DMS 273 (cell line): ENCODE results near the gene PNP.
A peak's percentile ranks its signal among the peaks of the same experiment; 100 is the strongest.
"Not testable (repeated sequence)": the region's sequence is repeated elsewhere in the genome, so short reads cannot be mapped to it uniquely, and the experiment has no call there.

Source experiments
- DNase-seq: peaks from one replicate; lab custom pipeline; 2025; ENCODE audit not compliant: unreplicated experiment; lab: John Stamatoyannopoulos, UW

Gene PNP

DNA sequence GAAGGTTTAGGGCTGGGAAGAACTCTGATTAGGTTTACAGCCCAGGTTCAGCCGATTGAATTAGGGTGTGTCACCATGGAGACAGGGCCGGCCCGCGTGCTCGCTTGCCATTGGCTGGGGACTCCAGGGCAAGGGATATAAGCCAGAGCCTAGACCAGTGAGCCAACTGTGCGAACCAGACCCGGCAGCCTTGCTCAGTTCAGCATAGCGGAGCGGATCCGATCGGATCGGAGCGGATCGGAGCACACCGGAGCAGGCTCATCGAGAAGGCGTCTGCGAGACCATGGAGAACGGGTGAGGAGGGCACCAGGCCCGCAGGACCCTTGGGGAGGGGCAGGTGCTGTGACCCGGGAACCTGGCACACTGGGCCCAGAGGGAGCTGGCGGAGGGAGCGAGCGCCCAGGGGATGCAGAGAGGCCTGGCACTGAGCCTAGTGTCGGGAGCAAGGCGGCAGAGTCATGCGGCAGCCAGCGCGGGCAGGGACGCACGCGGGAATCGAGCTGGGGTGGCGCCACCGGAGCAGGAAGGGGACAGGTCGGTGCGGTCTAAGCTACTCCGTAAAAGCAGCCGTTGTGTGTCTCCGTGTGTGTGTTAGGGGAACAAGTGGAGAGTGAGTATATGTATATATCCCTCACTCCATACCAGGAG, at the start of gene PNP:
Gene PNP (plus strand): TSS at position 165 of the 648 bp plus-strand sequence. CDS start 119 bp downstream, at position 284.
- DNase-seq: peak; percentile 97

- DNase-seq: no peak
Observed at GRCh38 chr14:20419419-20419818, 49.8 kb upstream of the PNP start.

- DNase-seq: no peak
Observed at GRCh38 chr14:20421267-20421666, 47.9 kb upstream of the PNP start.

DNA sequence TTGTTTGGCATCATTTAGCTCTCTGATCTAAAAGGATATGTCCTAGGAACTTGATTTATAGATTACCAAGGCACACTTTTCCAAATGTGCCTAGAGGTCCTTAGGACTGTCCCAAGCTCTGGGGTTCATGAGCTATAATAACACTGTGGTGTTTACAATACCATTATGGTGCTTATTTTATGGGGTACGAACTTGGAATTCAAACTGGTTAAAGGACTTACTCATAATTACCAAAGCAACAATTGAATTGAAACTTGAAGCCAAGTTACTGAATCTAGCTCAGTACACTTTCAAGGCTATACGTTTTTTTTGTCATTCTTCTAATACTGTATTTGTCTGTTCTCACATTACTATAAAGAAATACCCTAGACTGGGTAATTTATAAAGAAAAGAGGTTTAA, 46.3 kb upstream of the PNP start:
- DNase-seq: no peak

DNA sequence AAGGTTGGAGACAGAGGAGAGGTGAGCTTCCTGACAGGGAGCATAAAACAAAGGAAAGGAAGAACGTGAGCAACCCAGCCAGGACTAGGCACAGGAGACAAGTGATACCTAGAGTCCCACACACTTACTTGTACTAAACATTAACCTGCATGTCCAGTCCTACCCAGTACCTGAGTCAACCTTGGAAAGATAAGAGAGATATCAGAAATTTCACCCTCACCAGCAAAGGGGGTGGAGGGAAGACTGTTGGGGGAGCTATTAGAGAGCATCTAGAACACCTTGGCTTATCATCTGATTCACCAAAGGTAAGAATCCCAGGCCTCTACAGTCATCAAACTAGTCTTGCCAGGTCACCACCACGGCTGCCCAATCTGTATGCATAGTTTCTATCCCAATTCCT, 44.4 kb upstream of the PNP start:
- no peak for DNase-seq

GRCh38 chr14:20427231-20428009, 41.8 kb upstream of the PNP start:
- no peak for DNase-seq

- no peak for DNase-seq
Observed at GRCh38 chr14:20428010-20428365, 41.2 kb upstream of the PNP start.

DNA sequence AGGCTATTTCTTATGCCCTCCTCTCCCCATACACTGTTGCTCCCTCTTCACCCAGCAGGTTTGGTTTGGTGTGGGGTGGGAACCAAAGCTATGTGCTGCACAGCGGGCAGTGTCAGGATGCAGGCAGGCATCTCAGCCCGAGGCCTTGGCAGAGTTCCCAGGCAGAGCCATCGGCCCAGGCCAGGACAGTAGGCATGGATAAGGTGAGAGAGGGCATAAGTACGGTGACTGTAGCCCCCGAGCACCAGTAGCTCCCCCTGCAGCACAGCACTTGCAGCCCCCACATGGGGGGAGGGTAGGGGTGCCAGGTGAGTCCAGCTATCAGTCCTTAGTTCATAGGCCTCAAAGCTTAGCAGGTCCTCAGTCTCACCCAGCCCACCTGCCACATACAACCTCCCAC, 40.4 kb upstream of the PNP start:
- DNase-seq: no peak

DNA sequence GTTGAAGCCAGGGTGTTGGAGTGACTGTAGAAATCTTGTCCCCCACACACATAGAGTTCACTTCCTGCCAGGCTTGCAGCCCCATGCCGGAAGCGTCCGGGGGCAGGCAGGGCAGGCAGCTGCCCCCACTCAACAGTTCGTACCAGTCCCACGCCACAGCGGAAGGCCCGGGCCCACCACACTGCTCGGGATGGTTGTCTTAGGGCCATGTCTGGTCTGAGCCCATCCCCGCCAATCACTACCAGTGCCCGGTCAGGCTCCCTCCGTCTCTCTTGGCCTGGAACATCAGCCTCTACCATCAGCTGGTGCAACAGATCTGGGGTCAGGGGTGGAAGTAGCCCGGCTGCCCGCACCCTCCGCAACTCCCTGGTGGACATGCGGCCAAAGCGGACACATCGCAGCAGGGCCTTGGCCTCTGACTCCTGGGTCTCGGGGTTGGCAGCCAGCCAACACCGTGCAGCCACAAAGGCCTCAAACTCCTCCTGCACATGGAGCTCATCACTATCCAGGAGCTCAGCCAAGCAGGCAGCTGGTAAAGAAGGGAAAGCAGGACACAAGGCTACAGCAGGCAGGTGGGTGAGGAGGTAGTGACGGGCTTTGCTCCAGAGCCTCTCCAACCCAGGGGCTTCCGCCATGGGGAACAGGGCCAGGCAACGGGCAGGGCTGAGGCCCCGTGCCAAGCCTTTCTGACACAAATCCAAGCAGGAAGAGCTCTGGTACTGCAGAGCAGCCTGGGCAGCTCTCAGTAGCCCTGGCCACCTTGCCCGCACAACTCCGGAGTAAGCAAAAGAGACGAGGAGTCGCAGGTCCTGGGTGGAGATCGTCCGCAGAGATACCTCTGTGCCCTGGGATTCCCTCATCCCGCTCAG, 39.2 kb upstream of the PNP start:
- DNase-seq: peak; percentile 51

DNA sequence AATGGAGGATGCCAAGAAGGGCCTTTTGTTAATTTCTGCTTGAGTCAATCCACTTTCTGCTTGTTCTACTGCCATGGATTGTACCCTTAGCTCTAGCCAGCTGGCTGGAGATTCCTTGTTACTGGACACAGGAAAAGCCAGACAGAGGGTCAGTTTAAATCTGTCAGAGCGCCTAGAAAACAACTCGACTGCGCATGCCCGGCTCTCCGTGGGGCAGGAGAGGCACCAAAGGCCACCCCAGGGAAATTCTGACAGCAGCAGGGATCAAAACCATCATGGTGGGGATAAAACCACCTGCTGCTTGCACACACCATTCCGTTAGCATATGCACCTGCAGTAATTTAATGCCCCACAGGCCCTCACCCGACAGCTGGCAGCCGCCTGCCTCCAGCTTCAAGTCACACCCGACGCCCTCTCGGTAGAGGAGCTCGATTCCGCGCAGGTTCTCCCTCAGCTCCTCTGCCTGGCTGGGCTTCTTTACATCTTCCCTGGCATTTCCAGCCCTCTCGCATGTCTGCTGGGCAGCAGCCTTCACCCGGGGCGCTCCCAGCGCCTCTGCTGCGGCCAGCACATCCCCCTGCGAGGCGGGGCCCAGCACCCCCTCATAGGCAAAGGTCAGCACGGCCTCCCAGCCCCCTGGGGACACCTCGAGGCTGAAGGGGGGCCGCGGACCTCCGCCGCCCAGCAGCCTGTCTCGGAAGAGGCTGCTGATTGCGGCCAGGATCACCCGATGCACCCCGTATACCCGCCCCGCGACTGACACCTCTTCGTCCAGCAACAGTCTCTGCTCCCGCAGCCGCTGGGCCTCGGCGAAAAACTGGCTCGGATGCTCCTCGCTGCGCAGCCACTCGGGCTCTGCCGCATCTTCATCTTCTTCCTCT, 34.3 kb upstream of the PNP start:
- DNase-seq: peak; percentile 59

DNA sequence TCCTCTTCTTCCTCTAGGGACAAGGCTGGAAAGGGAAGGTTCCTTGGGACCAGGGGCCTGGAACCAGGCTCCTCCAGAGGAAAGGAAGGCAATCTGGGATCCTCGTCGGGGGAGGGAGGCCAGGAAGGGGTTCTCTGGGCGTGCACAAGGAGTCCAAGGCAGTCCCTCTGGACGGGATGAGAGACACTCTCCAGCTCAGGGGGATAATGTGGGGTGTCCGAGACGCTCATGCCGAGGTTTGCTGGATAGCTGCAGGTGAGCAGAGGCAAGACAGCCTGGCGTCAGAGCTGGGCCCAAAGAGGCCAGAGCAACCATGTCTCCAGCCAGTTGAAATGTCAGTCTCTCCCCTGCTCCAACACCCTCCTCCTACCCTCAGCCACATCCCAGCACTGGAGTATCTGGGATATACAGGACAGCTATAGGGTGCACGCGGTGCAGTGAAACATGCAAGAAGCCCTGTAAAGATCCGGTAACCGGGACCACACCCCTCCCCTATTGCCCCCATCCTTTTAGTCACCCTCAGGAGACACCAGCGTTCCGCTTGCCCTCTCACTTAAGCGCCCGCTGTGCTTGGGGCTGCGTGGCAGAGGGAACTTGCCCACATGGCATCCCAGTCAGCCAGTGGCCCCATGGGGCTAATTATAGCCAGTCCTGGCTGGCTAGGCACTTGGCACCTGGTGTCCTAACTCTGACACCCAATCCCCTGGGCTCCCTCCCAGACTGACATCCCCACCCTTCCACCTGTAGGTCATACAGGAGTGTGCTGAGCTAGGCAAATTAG, 33.4 kb upstream of the PNP start, which contains the start of gene KLHL33:
Gene KLHL33 (minus strand): TSS at position 585 of the 781 bp plus-strand sequence. CDS start 355 bp downstream, at position 230.
- no peak for DNase-seq

GRCh38 chr14:20436363-20436755, 32.8 kb upstream of the PNP start:
- DNase-seq: no peak

DNA sequence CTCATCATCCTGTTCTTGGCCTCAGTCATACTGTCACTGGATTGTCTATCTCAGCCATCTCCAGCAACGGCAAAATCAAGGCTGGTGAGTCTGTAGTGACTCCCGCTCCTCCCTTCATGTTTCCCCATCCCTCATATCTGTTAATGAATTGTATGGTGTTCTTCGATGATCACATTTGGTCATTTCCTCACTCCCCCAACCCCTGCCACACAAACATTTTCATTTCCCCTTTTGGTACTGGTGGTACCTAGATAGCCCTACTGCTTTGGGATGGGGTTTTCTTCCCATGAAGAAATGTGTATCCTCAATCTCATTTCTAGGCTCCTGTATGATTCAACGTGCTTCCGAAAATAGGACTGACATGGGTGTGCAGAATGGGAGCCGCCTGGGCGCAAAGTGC, 30.5 kb upstream of the PNP start:
- DNase-seq: no peak

- no peak for DNase-seq
Observed at GRCh38 chr14:20440465-20440864, 28.7 kb upstream of the PNP start.

DNA sequence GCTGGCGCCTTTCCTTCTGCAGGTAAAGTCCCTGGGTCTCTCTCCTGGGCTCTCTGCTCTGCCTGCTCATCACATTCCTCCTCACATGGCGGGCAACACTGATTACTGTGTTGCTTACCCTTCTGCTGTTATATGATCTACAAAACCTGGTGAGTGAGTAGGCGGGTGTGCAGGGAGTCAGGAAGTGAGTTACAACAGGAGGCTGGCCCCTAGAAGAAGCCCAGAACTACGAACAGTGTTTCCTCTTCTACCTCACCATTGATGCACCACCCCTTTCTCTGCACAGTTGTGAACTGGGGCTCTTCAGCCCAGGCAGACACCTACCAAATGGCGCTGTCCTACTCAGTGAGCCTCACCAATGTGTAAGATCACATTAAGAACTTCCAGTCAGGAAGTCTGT, 28.3 kb upstream of the PNP start:
- no peak for DNase-seq

DNA sequence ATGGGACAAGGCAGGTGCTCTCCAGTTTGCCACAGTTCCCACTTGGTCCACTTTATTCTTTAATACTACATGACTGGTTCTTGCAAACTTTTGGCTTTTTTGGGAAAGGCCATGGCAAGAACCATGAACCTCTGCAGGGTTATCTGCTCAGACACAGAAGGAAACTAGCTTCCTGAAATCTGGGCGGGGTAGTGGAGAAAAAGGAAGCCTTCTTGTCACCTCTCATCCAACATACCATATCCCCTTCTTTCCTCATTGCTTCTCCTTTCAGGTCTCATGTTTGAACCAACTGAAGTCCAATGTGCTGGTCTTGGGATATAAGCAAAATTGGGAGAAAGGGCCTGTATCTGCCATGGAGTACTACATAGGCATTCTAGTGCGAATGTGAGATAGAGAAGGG, 27.7 kb upstream of the PNP start:
- no peak for DNase-seq

DNA sequence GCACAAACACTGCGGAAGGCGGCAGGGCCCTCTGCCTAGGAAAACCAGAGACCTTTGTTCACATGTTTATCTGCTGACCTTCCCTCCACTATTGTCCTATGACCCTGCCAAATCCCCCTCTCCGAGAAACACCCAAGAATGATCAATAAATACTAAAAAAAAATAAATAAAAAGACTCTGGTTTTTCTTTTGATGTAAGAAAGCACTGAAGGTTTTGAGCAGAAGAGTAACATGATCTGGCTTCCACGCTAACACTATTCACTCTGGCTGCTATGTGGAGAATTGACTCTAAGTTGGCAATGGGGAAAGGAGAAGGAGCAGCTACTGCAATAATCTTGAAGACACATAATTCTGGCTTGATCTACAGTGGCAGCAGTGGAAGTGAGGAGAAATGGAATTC, 25.6 kb upstream of the PNP start:
- not testable (repeated sequence) for DNase-seq

GRCh38 chr14:20446889-20447288, 22.3 kb upstream of the PNP start:
- DNase-seq: no peak

DNA sequence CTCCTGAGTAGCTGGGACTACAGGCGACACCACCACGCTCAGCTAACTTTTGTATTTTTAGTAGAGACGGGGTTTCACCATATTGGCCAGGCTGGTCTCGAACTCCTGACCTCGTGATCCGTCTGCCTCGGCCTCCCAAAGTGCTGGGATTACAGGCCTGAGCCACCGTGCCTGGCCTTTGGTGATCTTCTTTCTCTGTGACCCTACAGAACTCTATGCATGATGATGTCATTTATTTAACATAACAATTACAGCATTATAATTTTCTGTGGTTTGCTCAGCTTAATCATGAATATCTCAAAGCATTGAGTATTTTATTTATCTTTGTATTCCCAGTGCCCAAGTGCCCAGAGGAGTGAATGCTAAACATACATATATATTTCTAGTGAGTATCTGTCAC, 16.4 kb upstream of the PNP start:
- DNase-seq: not testable (repeated sequence)
